ENCODE data around the gene RYR3.

The RYR3 gene

GRCh38 chr15:33808720-33809457 is 498.1 kb downstream of the RYR3 start:
- Histone ChIP-seq H3K4me1 (ENCODE audit: control insufficient read depth, insufficient read depth, low read depth, low read length) (no peaks in the 10 kb centered on the region), H3K4ac (ENCODE audit: low read depth in 1 of 2, low read length in 2 of 2) (no peak overlapping the region), H3K18ac (ENCODE audit: low read depth in 1 of 2, low read length in 2 of 2) (no peak overlapping the region), H2AFZ (ENCODE audit: low read depth, low read length) (no peak overlapping the region), H3K4me2 (ENCODE audit: low read length, poor library complexity, severe bottlenecking) (no peak overlapping the region), H4K91ac (ENCODE audit: low read length) (no peak overlapping the region), H4K8ac (ENCODE audit: low read length) (no peak overlapping the region), H2BK12ac (ENCODE audit: low read length in 2 of 2) (no peak overlapping the region), H2AK5ac (ENCODE audit: low read length, severe bottlenecking) (no peak overlapping the region), H3K27me3 (ENCODE audit: control insufficient read depth in 1 of 2, insufficient read depth in 1 of 2, low read length in 2 of 2) (peaks cover 12 to 41% of the 10 kb centered on the region in 2 experiments), H2BK120ac (ENCODE audit: low read depth, low read length) (no peak overlapping the region), H3K4me3 (ENCODE audit: insufficient read depth in 1 of 2, low read depth in 1 of 2, low read length in 2 of 2) (no peak overlapping the region), H3K36me3 (ENCODE audit: control insufficient read depth in 1 of 2, insufficient read depth in 2 of 2, low read depth in 1 of 2, low read length in 2 of 2) (peaks cover 0 to 24% of the 10 kb centered on the region in 2 experiments), H3K27ac (ENCODE audit: low read length, poor library complexity, severe bottlenecking) (no peak overlapping the region), H3K14ac (ENCODE audit: low read length in 2 of 2) (no peak overlapping the region), H3K9me3 (ENCODE audit: control insufficient read depth, low read length) (no peaks in the 10 kb centered on the region), H3K79me1 (replicated peaks; ENCODE audit: low read length, poor library complexity, severe bottlenecking) (no peaks in the 10 kb centered on the region), H3K23ac (ENCODE audit: low read length in 2 of 2) (no peak overlapping the region), H2BK15ac (ENCODE audit: low read depth, poor library complexity, severe bottlenecking) (no peak overlapping the region), H2BK5ac (ENCODE audit: low read depth, low read length, poor library complexity, severe bottlenecking) (no peak overlapping the region), H3K9ac (ENCODE audit: low read length) (no peak overlapping the region)
- 86% methylated on average over 10 of the region's 10 CpGs for WGBS
- DNase-seq, result no peak

GRCh38 chr15:33810073-33810595 is 499.4 kb downstream of the RYR3 start:
- Histone ChIP-seq H2AK5ac (ENCODE audit: low read length, severe bottlenecking) (no peak overlapping the region), H4K8ac (ENCODE audit: low read length) (no peak overlapping the region), H3K23ac (ENCODE audit: low read length in 2 of 2) (no peak overlapping the region), H2BK15ac (ENCODE audit: low read depth, poor library complexity, severe bottlenecking) (no peak overlapping the region), H4K91ac (ENCODE audit: low read length) (no peak overlapping the region), H3K36me3 (ENCODE audit: control insufficient read depth in 1 of 2, insufficient read depth in 2 of 2, low read depth in 1 of 2, low read length in 2 of 2) (peaks cover 0 to 24% of the 10 kb centered on the region in 2 experiments), H2BK120ac (ENCODE audit: low read depth, low read length) (no peak overlapping the region), H2BK12ac (ENCODE audit: low read length in 2 of 2) (no peak overlapping the region), H3K9me3 (ENCODE audit: control insufficient read depth, low read length) (no peaks in the 10 kb centered on the region), H3K4me3 (ENCODE audit: insufficient read depth in 1 of 2, low read depth in 1 of 2, low read length in 2 of 2) (no peak overlapping the region), H3K9ac (ENCODE audit: low read length) (no peak overlapping the region), H3K27me3 (ENCODE audit: control insufficient read depth in 1 of 2, insufficient read depth in 1 of 2, low read length in 2 of 2) (peaks cover 12 to 39% of the 10 kb centered on the region in 2 experiments), H2BK5ac (ENCODE audit: low read depth, low read length, poor library complexity, severe bottlenecking) (no peak overlapping the region), H2AFZ (ENCODE audit: low read depth, low read length) (no peak overlapping the region), H3K14ac (ENCODE audit: low read length in 2 of 2) (no peak overlapping the region), H3K18ac (ENCODE audit: low read depth in 1 of 2, low read length in 2 of 2) (no peak overlapping the region), H3K4ac (ENCODE audit: low read depth in 1 of 2, low read length in 2 of 2) (no peak overlapping the region), H3K27ac (ENCODE audit: low read length, poor library complexity, severe bottlenecking) (no peak overlapping the region), H3K4me1 (ENCODE audit: control insufficient read depth, insufficient read depth, low read depth, low read length) (no peaks in the 10 kb centered on the region), H3K4me2 (ENCODE audit: low read length, poor library complexity, severe bottlenecking) (no peak overlapping the region), H3K79me1 (replicated peaks; ENCODE audit: low read length, poor library complexity, severe bottlenecking) (no peaks in the 10 kb centered on the region)
- DNase-seq, result no peak
- WGBS, result 86% methylated on average over 10 of the region's 10 CpGs

- no peak overlapping the region for H2BK15ac ChIP-seq (ENCODE audit: low read depth, poor library complexity, severe bottlenecking)
- H3K9me3 ChIP-seq (ENCODE audit: control insufficient read depth, low read length), result no peaks in the 10 kb centered on the region
- no peak overlapping the region for H4K8ac ChIP-seq (ENCODE audit: low read length)
- no peak overlapping the region for H3K14ac ChIP-seq (ENCODE audit: low read length in 2 of 2)
- no peak overlapping the region for H2BK5ac ChIP-seq (ENCODE audit: low read depth, low read length, poor library complexity, severe bottlenecking)
- H3K27me3 ChIP-seq (ENCODE audit: control insufficient read depth in 1 of 2, insufficient read depth in 1 of 2, low read length in 2 of 2), result peaks cover 12 to 44% of the 10 kb centered on the region in 2 experiments
- H3K4ac ChIP-seq (ENCODE audit: low read depth in 1 of 2, low read length in 2 of 2), result no peak overlapping the region
- H2BK12ac ChIP-seq (ENCODE audit: low read length in 2 of 2), result no peak overlapping the region
- H3K4me1 ChIP-seq (ENCODE audit: control insufficient read depth, insufficient read depth, low read depth, low read length), result no peaks in the 10 kb centered on the region
- H3K4me3 ChIP-seq (ENCODE audit: insufficient read depth in 1 of 2, low read depth in 1 of 2, low read length in 2 of 2), result no peak overlapping the region
- H3K4me2 ChIP-seq (ENCODE audit: low read length, poor library complexity, severe bottlenecking), result no peak overlapping the region
- DNase-seq, result no peak
- no peak overlapping the region for H3K9ac ChIP-seq (ENCODE audit: low read length)
- no peak overlapping the region for H3K27ac ChIP-seq (ENCODE audit: low read length, poor library complexity, severe bottlenecking)
- no peak overlapping the region for H4K91ac ChIP-seq (ENCODE audit: low read length)
- H2AK5ac ChIP-seq (ENCODE audit: low read length, severe bottlenecking), result no peak overlapping the region
- no peak overlapping the region for H3K23ac ChIP-seq (ENCODE audit: low read length in 2 of 2)
- no peaks in the 10 kb centered on the region for H3K79me1 ChIP-seq (replicated peaks; ENCODE audit: low read length, poor library complexity, severe bottlenecking)
- H2BK120ac ChIP-seq (ENCODE audit: low read depth, low read length), result no peak overlapping the region
- 92% methylated on average over 5 of the region's 6 CpGs for WGBS
- no peak overlapping the region for H2AFZ ChIP-seq (ENCODE audit: low read depth, low read length)
- no peak overlapping the region for H3K18ac ChIP-seq (ENCODE audit: low read depth in 1 of 2, low read length in 2 of 2)
- H3K36me3 ChIP-seq (ENCODE audit: control insufficient read depth in 1 of 2, insufficient read depth in 2 of 2, low read depth in 1 of 2, low read length in 2 of 2), result peaks cover 0 to 24% of the 10 kb centered on the region in 2 experiments
Measured at GRCh38 chr15:33810806-33811205, 500.0 kb downstream of the RYR3 start.

GRCh38 chr15:33813891-33814290 is 503.1 kb downstream of the RYR3 start:
- H3K14ac ChIP-seq (ENCODE audit: low read length in 2 of 2), result no peak overlapping the region
- no peaks in the 10 kb centered on the region for H3K79me1 ChIP-seq (replicated peaks; ENCODE audit: low read length, poor library complexity, severe bottlenecking)
- no peak overlapping the region for H4K91ac ChIP-seq (ENCODE audit: low read length)
- H3K4me3 ChIP-seq (ENCODE audit: insufficient read depth in 1 of 2, low read depth in 1 of 2, low read length in 2 of 2), result no peak overlapping the region
- H3K36me3 ChIP-seq (ENCODE audit: control insufficient read depth in 1 of 2, insufficient read depth in 2 of 2, low read depth in 1 of 2, low read length in 2 of 2), result peaks cover 0 to 19% of the 10 kb centered on the region in 2 experiments
- no peak overlapping the region for H3K4ac ChIP-seq (ENCODE audit: low read depth in 1 of 2, low read length in 2 of 2)
- H2BK120ac ChIP-seq (ENCODE audit: low read depth, low read length), result no peak overlapping the region
- H3K9me3 ChIP-seq (ENCODE audit: control insufficient read depth, low read length), result no peaks in the 10 kb centered on the region
- H3K9ac ChIP-seq (ENCODE audit: low read length), result no peak overlapping the region
- H2AK5ac ChIP-seq (ENCODE audit: low read length, severe bottlenecking), result no peak overlapping the region
- H2BK12ac ChIP-seq (ENCODE audit: low read length in 2 of 2), result no peak overlapping the region
- no peak overlapping the region for H2BK15ac ChIP-seq (ENCODE audit: low read depth, poor library complexity, severe bottlenecking)
- H3K27me3 ChIP-seq (ENCODE audit: control insufficient read depth in 1 of 2, insufficient read depth in 1 of 2, low read length in 2 of 2), result peaks cover 0 to 37% of the 10 kb centered on the region in 2 experiments
- no peak overlapping the region for H3K4me2 ChIP-seq (ENCODE audit: low read length, poor library complexity, severe bottlenecking)
- no peak overlapping the region for H2BK5ac ChIP-seq (ENCODE audit: low read depth, low read length, poor library complexity, severe bottlenecking)
- H2AFZ ChIP-seq (ENCODE audit: low read depth, low read length), result no peak overlapping the region
- WGBS, result 76% methylated on average over 3 of the region's 3 CpGs
- no peak overlapping the region for H3K18ac ChIP-seq (ENCODE audit: low read depth in 1 of 2, low read length in 2 of 2)
- H3K27ac ChIP-seq (ENCODE audit: low read length, poor library complexity, severe bottlenecking), result no peak overlapping the region
- no peaks in the 10 kb centered on the region for H3K4me1 ChIP-seq (ENCODE audit: control insufficient read depth, insufficient read depth, low read depth, low read length)
- no peak overlapping the region for H4K8ac ChIP-seq (ENCODE audit: low read length)
- DNase-seq, result no peak
- H3K23ac ChIP-seq (ENCODE audit: low read length in 2 of 2), result no peak overlapping the region

Measured in mesenchymal stem cell (in vitro differentiated cells and primary cell).